Liver (tissue), 3 donors: ENCODE data around the gene CPA1.
"Not testable (repeated sequence)": the region's sequence is repeated elsewhere in the genome, so short reads cannot be mapped to it uniquely, and the experiment has no call there.

Source experiments
- GABPA ChIP-seq, 2 donors: IDR thresholded peaks in 1 of 2; conservative IDR thresholded peaks in 1 of 2; 2 replicates each; pipeline ENCODE4 v1.6.1; 2016; ENCODE audit warnings: antibody characterized with exemption in 2 of 2, mild to moderate bottlenecking in 1 of 2, moderate library complexity in 1 of 2
- HNF4G ChIP-seq: IDR thresholded peaks from 2 replicates; pipeline ENCODE4 v1.6.1; 2016; ENCODE audit warnings: antibody characterized with exemption
- JUND ChIP-seq, 2 donors: IDR thresholded peaks; 2 replicates each; pipeline ENCODE4 v1.6.1; 2016; ENCODE audit warnings: antibody characterized with exemption in 2 of 2
- RAD21 ChIP-seq, 2 donors: IDR thresholded peaks; 2 replicates each; pipeline ENCODE4 v1.6.1; 2016; ENCODE audit warnings: antibody characterized with exemption in 2 of 2, mild to moderate bottlenecking in 2 of 2
- TAF1 ChIP-seq: conservative IDR thresholded peaks from 2 replicates; pipeline ENCODE4 v1.6.1; 2016; ENCODE audit warnings: antibody characterized with exemption, mild to moderate bottlenecking
- YY1 ChIP-seq: IDR thresholded peaks from 2 replicates; pipeline ENCODE4 v1.6.1; 2016; ENCODE audit warnings: antibody characterized with exemption, mild to moderate bottlenecking
- TF ChIP-seq, protein P1 (sequence below): fragments of 150-350 bp; IDR thresholded peaks from 2 replicates; pipeline ENCODE4 v1.5.1; 2017; ENCODE audit warnings: improper control_type of control experiment, low read depth, low read length; ENCODE audit not compliant: missing input control
- TF ChIP-seq, protein P2 (sequence below): IDR thresholded peaks from 2 replicates; pipeline ENCODE4 v1.6.1; 2016; ENCODE audit warnings: antibody characterized with exemption, mild to moderate bottlenecking
- TF ChIP-seq, protein P3 (sequence below): IDR thresholded peaks from 2 replicates; pipeline ENCODE4 v1.6.1; 2016; ENCODE audit warnings: antibody characterized with exemption
- donor health status: healthy.
- donor health status: healthy.

DNA sequence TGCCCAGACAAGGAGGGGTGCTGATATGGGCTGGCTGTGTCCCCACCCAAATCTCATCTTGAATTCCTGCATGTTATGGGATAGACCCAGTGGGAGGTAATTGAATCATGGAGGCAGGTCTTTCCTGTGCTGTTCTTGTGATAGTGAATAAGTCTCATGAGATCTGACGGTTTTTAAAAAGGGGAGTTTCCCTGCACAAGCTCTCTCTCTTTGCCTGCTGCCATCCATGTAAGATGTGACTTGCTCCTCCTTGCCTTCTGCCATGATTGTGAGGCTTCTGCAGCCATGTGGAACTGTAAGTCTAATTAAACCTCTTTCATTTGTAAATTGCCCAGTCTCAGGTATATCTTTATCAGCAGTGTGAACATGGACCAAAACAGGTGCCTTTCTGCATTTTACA is 3.8 kb upstream of the CPA1 start:
- TF ChIP-seq, protein P1, sequence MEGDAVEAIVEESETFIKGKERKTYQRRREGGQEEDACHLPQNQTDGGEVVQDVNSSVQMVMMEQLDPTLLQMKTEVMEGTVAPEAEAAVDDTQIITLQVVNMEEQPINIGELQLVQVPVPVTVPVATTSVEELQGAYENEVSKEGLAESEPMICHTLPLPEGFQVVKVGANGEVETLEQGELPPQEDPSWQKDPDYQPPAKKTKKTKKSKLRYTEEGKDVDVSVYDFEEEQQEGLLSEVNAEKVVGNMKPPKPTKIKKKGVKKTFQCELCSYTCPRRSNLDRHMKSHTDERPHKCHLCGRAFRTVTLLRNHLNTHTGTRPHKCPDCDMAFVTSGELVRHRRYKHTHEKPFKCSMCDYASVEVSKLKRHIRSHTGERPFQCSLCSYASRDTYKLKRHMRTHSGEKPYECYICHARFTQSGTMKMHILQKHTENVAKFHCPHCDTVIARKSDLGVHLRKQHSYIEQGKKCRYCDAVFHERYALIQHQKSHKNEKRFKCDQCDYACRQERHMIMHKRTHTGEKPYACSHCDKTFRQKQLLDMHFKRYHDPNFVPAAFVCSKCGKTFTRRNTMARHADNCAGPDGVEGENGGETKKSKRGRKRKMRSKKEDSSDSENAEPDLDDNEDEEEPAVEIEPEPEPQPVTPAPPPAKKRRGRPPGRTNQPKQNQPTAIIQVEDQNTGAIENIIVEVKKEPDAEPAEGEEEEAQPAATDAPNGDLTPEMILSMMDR: not testable (repeated sequence)
- not testable (repeated sequence) for TF ChIP-seq JUND (IDR thresholded peaks at IDR 0.05); RAD21 (IDR thresholded peaks at IDR 0.05); YY1; HNF4G; GABPA (IDR thresholded peaks at IDR 0.05 in 1 of 2, conservative IDR thresholded peaks at IDR 0.05 in 1 of 2); TAF1
- TF ChIP-seq, protein P2, sequence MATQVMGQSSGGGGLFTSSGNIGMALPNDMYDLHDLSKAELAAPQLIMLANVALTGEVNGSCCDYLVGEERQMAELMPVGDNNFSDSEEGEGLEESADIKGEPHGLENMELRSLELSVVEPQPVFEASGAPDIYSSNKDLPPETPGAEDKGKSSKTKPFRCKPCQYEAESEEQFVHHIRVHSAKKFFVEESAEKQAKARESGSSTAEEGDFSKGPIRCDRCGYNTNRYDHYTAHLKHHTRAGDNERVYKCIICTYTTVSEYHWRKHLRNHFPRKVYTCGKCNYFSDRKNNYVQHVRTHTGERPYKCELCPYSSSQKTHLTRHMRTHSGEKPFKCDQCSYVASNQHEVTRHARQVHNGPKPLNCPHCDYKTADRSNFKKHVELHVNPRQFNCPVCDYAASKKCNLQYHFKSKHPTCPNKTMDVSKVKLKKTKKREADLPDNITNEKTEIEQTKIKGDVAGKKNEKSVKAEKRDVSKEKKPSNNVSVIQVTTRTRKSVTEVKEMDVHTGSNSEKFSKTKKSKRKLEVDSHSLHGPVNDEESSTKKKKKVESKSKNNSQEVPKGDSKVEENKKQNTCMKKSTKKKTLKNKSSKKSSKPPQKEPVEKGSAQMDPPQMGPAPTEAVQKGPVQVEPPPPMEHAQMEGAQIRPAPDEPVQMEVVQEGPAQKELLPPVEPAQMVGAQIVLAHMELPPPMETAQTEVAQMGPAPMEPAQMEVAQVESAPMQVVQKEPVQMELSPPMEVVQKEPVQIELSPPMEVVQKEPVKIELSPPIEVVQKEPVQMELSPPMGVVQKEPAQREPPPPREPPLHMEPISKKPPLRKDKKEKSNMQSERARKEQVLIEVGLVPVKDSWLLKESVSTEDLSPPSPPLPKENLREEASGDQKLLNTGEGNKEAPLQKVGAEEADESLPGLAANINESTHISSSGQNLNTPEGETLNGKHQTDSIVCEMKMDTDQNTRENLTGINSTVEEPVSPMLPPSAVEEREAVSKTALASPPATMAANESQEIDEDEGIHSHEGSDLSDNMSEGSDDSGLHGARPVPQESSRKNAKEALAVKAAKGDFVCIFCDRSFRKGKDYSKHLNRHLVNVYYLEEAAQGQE: not testable (repeated sequence)
- TF ChIP-seq, protein P3, sequence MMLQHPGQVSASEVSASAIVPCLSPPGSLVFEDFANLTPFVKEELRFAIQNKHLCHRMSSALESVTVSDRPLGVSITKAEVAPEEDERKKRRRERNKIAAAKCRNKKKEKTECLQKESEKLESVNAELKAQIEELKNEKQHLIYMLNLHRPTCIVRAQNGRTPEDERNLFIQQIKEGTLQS: not testable (repeated sequence)
